Measurements from ENCODE around the gene CENPB.
A peak's percentile ranks its signal among the peaks of the same experiment; 100 is the strongest.

Gene CENPB

DNA sequence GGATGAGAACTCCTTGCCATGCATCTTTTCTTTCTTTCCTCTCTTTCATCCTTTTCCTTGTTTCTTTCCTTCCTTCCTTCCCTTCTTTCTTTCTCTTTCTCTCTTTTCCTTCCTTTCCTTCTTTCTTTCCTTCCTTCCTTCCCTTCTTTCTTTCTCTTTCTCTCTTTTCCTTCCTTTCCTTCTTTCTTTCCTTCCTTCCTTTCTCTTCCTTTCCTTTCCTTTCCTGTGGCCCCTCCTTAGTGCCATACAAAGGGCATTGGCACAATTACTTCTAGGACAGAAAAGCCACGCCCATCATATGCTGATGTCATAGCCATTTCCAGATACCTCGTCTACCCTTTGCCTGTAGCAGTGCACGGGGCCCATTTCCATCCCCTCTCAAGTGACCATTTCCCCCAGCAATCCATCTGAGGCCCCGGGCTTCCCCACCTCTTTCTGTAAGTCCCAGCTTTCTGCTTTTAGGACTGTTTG, 2.2 kb upstream of the CENPB start:
- no peak for DNase-seq

DNA sequence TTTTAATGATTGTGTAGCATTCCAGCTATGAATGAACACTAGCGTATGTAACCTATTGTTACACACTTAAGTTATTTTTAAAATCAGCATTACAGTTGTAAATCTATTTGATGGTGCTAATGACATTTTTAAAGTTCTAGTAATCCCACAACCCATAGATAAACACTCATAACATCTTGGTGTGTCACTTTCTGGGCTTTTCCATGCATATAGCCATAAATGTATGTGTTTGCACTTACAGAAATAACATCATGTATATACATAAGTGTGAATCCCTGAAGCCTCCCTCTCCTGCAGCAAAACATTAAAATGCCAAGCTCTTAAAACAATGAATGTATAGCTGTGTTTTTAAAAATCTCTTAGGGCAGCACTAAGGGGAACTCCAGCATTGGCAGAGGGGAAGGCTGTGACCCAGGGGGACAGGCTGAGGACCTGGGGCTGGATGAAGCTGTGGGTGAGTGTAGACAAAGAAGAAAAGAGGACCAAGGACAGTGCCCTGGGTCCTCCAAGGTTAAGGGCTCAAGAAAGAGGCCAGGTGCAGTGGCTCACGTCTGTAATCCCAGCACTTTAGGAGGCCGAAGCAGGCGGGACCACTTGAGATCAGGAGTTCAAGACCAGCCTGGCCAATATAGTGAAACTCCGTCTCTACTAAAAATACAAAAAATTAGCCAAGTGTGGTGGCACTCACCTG, 929 bp upstream of the CENPB start:
- no peak for DNase-seq

DNA sequence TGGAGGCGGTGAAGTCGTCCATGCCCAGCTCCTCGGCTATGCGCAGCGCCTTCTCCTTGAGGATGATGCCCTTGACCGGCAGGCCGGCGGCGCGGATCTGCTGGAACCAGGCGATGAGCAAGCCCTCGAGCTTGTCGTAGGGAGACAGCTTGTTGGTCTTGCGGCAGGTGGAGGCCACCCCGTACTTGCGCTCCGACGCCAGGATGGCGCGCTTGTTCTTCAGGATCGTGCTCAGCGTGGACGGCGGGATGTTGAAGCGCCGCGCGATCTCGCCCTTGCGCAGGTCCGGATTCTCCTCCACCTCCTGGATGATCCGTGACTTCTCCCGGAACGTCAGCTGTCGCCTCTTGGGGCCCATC, 435 bp downstream of the CENPB start:
- no peak for DNase-seq

DNA sequence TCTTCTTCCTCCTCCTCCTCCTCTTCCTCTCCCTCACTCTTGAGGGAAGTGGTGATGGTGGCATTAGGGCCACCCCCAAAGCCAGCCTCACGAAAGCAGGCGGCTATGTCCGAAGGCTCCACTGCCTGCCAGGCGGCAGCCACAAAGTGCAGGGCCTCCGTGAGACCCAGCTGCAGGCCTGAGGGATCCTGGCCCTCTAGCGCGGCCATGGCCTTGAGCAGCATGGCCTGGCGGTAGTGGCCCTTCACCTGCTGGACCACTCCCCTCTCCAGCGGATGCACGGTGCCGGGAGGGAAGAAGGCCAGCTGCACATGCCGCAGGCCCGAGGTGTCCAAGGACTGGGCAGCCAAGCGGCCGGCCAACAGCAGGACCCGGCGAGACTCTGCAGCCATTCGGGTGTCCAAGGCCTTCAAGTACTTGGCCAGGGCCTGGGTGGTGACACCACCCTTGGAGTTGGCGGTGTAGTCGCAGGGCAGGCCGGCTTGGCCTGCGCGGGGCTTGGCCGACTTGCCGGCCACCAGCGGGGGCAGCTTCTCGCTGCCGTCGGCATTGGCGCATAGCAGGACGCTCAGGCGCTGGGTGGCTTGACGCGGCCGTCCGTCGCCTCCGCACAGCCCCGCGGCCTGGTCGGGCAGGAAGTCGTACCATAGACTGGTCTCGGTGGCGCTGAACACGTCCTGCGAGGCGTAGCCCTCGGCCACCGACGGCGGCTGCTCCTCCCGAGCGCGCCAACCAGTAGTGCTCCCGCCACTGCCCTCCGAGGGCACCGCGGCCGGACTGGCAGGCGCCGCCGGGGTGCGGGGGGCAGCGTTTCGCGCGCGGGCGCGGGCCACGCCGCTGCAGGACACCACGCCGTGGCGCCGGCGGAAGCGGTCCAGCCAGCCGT, 1.1 kb downstream of the CENPB start:
- DNase-seq, result no peak

DNA sequence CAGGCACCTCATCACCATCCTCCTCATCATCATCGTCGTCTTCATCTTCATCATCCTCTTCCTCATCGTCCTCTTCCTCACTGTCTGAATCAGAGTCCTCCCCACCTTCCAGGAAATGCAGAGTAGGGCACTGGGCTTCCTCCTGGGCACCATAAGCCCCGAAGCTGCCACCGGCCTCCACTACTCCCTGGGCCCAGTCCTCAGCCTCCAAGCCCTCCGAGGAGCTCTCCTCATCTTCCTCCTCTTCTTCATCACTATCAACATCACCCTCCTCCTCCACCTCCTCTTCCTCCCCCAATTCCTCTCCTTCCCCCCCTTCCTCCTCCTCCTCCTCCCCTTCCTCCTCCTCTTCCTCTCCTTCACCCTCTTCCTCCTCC, 1.7 kb downstream of the CENPB start:
- no peak for DNase-seq

DNA sequence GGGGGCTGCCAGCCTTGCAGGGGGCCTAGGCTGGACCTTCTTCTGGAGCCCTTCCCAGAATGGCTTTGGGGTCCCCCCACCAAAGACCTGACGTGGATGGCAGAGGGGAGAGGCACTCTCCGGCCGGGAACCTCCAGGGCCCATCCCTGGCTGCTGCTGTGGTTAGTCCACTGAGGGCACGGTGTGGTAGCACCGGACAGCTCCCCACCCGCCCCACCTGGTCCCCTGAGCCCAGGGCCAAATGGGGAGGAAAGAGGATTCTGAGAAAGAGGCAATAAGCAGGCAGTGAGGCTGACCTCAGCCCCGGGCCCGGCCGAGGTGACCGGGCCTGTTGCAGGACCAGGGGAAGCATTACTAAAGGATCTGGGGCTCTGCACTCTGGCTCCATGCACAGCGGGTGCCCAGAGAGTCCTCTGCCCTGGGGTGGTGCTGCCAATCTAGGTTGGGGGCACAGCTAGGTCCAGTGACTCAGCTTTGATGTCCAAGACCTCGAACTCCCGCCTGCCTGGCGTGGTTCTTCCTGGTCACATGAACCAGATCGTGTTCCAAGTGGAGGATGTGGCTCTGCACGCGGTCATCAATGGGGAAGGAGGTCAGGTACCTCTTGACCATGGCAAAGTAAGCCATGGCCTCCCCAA, 2.2 kb downstream of the CENPB start:
- DNase-seq, result no peak

DNA sequence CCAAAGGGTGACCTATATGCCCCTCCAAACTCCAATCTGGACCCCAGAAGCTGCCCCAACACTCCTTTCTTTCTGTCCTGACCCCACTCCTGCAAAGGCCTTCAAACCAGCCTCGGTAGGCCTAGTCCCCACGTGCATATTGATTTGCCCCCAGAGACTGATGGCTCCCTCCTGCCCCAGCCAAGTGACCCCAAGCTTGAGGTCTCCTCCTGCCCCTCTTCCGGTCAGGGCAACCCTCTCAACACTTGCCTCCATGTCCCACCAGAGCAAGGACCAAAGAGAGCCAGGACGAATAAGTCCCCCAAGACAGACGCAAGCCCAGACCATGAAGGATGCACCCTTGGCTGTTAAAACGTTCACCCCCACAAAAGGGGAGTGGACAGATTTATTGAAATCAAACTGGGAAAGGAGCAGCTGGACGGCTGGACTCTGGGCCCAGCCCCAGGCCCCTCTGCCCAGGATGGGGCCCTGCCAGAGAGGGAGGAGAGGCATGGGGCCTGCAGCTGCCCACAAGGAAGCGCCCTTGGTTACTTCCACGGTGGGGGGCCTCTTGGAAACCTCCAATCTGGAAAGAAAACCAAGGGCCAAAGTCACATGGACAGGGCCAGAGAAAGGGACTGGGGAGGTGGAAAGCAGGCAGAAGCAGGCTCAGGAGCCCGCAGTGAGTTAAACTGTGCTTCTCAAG, 2.9 kb downstream of the CENPB start:
- no peak for DNase-seq

DNA sequence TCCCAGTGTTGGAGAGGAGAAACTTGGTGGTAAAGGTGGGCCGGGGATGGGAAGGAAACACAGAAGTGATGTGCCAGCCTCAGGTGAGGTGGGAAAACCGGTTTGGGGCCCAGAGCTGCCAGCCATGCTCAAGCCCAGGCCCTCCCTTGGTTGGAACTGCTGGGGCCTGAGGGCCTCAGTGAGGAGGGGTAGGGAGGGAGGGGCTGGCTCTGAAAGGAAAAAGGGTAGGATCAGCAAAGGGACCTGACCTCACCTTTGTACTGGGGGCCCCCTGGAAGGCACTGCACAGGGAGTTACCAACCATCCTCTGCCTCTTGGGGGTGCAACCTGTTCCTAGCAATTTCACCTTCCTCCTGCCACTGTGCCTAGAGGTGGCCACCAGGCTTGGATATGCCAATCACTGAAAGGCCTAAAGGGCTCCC, 3.5 kb downstream of the CENPB start:
- DNase-seq, result no peak

- no peak for DNase-seq
Measured at GRCh38 chr20:3782597-3782996, 3.9 kb downstream of the CENPB start.

DNA sequence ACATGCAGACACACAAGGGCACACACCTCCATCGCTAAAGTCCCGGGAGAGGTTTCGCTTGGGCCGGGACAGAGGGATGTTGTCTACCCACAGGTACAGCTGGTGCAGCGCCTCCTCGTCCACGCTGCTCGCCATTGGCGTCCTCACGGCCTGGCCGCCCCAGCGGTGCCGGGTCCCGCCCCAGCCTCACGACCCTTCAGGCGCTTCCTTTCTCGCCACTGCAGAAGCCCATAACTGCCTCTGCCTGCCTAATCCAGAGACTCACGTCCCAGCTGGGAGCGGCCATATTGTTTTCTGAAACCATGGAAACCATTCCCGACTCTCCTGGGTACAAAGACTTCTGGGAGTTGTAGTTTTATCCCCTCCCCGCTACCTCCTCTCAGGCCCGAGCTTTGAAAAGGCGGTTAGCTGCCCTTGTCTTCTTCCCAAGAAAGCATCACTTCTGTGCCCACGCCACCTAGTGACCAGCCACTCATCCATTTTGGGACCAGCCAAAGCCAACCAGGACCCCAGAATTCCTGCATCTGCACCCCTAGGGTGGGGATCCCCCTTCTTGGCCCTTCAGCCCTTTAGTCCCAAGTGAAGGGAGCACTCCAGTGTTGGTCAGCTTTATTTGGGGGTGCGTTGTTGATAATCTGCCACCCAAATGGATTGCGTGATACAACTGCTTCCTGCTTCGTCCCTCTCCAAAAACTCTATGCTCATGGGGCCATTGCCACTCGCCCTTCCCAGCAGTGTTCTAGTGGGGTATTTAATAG, 5.2 kb downstream of the CENPB start, which contains the start of gene SPEF1:
Gene SPEF1, minus strand, starts transcription at position 296 of the 758 bp plus-strand sequence. Its CDS starts 161 bp downstream, at position 135.
- no peak for DNase-seq

DNA sequence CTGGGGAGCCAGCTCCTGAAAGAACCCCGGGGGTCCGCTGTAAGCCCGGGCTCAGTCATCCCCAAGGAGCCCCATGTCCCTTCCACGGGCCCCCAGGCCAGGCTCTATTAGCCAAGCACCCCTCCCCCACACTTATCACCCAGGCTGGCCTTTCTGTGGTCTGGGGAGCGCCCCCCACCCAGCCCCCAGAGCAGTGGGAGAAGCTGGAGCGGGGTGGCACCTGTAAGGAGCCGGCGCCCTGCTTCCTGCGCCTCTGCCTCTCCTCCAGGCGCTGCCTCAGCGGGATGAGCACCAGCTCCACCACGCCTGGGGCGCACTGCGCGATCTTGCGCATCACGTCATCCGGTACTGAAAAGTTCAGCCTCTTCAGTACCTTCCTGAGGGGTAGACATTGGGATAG, 7.6 kb downstream of the CENPB start:
- no peak for DNase-seq

- DNase-seq, result peak; percentile 34
Measured at GRCh38 chr20:3777716-3778629, 8.6 kb downstream of the CENPB start.

DNA sequence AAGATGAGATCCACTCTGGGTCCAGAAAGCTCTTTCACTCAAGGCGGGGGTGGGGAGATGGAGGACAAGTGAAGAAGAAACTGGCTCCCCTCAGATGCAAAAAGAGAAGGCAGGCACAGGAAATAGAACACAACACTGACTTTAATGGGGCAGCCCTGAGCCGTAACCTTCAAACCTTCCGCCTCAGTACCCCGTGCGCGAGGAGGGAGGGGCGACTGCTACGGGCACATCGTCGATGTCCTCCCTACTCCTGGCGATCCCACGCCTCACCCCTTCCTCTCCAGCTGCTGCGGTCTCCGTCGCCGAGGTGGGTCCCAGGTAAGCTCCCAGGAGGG, 9.2 kb downstream of the CENPB start:
- DNase-seq, result no peak

- no peak for DNase-seq
Measured at GRCh38 chr20:3775457-3776108, 11.0 kb downstream of the CENPB start.

- no peak for DNase-seq
Measured at GRCh38 chr20:3771552-3772058, 14.9 kb downstream of the CENPB start.

- DNase-seq, result peak; percentile 85
Measured at GRCh38 chr20:3768342-3769130, 18.0 kb downstream of the CENPB start.

- DNase-seq, result peak; percentile 95
Measured at GRCh38 chr20:3767427-3768341, 18.9 kb downstream of the CENPB start, which contains the start of gene ADISSP. TSS of gene ADISSP (minus strand) at chr20:3767753. CDS start at chr20:3760100, 7,653 bp downstream.

DNA sequence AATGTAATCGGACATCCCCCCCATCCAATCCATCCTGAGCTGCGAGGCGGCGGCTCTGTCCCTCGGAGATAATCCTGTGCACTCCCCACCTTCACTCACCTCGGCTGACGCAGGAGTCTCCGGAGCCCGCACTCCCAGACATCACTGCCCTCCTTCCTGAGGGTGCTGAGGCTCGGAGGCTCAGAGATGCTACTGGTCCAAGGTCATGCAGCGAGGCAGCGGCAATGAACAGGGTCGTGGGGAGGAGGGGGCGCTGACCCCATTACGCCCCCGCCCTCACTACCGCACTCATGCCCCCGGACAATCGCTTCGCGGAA, 19.5 kb downstream of the CENPB start:
- no peak for DNase-seq

Measured in effector CD8-positive, alpha-beta T cell (primary cell).